Left renal cortex interstitium (tissue), 4 donors: ENCODE data around the gene RBMS1. TPM values are rescaled to one million over a fixed set of nuclear protein-coding genes. Genes with fewer than 3 reads are reported as not detected.
"Not testable (repeated sequence)": the region's sequence is repeated elsewhere in the genome, so short reads cannot be mapped to it uniquely, and the experiment has no call there.

Experiments used
- DNase-seq, 4 donors: peaks; one replicate each; pipeline ENCODE4 v3.0.0-alpha.2; 2013; ENCODE audit warnings: low read depth in 4 of 4, low spot score in 2 of 4, missing footprints in 1 of 4
- polyA plus RNA-seq, 4 donors: library from polyadenylated mRNA; unstranded; fragments of 120-200 nt; gene quantifications; one replicate each; pipeline ENCODE4 v1.2.1, GENCODE V29; 2013; ENCODE audit not compliant: insufficient read length in 4 of 4

RBMS1 gene
- polyA plus RNA-seq, 4 donors: 112 to 160 (median 133) TPM

DNA sequence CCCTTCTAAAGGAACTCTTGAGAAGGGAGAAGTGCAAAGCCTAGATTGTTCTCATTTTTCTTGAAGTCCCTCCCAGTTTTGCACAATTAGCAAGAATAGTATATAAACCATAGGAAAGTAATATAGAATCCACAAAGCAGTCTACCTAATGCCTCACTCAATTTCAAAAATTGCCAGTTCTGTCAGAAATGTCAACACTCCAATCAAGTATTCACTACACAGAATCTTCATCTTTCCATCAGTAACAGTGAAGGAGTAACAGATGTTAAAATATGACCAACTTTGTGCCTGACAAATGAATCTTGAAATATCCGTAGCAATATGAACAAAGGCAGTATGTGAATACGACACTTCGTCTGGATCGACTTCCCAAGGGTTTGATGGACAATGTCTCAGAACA, 56.3 kb downstream of the RBMS1 start:
- no peak for DNase-seq

DNA sequence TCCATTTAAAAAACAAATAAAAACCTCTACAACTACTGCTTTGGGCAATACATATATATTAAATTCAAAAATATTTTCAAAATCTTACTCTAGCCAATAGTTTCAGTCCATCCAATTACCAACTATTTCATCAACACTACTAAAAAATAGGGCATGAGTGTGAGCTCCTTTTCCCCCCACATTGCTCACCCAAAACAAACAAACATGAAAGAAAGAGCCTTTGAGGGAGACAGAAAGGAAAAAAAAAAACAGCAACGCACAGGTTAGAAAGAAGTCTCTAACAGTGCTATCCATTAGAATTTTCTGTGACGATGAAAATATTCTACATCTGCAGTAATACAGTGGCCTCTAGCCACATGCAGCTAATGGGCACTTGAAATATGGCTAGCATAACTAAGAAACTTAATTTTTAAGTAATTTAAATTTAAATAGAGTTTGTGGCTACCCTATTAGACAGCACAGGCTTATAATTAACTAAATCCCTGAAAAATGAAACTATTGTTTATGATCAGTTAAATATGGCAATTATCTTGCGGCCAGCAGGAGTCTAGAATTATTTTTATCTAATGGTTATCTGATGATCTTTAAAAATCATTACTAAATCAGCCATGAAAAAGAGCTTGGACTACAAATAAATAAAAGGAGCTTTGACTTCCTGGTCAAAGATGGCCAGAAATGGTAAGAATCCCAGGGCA, 59.2 kb downstream of the RBMS1 start:
- no peak for DNase-seq

DNA sequence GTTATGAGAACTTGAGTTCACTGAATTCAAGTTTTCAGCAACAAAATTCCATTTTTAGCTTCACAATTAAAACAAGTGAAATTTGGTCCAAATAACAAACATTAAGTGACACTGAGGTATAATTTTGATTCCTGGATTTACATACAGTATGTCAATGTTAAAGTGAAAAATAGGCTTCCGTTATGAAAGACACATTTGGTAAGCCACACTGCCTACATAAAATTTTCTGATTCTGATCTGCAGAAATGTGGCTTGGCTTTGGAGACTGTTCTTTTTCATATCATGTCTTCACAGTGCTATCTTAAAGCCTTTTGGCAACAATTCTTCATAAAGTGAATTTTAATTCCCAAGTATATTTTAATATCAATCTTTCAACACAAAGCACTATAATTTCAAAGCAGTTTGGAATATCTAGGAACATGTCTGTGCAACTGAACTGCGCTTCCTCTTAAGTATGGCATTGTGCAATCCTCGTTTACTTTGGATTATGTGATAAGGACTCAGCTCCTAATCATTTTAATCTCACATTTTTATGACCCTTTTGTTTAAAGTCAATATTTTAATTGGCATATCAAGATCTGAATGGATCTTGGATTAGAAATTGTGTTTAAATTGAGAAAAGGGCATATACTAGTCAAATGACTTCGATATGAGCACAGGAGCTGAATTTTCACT, 60.0 kb downstream of the RBMS1 start:
- DNase-seq: no peak

DNA sequence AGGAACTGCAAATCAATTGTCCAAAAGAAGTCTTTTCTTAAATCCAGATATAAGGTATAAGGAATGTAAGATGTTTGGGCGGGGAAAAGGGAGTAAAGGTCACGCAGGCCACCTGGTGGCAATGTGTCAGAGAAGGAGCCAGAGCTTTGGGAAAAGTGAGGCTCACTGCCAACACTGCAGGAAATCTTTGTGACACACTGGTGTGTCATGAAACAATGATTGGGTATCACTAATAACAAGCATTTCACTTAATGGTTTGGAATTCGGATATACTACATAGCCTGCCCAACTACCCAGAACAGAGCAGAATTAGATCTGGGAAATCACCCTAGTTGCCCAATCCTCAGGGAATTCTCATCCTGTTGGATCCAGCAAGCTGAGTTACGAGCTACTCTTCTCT, 61.0 kb downstream of the RBMS1 start:
- no peak for DNase-seq

DNA sequence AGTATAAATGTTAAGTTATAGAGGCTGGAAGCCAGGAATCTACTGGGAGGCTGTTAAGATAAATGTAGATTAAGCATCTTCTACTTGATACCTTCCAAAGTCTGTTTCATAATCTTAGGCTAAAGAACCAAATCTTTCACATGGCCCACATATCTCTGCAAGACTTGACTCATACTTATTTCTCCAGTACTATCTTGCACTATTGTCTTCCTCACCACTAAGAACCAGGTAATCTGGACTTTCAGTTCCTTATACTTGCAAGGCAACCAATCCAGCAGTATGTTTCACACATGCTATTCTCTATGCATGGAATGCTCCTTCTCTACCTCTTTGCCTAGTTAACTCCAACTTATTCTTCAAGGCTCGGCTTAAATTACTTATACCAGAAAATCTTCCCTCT, 62.2 kb downstream of the RBMS1 start:
- no peak for DNase-seq

DNA sequence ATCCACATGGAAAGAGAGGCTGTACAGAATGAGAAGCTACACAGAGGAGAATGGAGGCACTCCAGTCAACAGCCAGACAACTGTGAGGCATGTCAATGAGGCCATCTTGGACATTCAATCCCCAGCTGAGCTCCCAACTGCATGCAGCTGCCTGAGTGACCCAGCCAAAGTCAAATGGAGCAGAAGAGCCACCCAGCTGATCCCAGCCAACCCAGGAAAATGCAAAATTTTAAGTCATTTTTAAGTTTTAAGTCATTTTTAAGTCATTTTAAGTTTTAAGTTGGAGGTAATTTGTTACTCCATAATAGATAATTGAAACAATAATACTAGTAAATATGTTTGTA, 63.6 kb downstream of the RBMS1 start:
- DNase-seq: no peak

DNA sequence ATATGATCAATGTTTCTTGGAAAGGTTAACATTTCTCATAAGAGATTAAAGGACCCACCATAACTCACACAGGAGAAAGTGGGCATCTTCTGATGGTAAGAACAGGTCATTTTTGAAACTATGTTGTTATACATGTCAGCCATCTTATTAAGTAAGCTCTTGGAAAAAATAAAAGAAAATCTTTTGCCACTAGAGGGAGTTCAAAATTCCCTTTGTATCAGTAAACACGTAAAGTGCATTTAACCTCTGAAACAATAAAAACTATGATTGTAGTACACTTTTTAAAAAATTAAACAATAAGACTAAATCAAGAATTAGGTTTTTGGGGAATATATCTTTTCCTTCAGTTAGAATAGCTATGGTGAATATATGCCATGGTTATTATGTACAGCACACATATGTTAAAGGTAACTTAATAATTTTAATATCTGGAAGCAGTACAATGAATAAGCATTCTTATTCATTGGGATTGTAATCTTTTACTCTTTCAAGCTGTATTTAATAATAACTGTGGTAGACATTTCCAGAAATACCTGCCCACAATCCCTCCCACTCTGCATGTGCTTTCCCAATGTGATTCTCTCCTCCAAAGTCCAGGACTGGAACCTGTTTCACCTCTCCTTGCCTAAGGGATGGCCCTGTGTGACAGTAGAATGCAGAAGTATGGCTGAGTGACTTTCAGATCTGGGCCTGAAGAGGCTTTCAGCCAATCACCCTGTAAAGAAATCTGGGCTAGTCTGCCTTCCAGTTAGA, 64.2 kb downstream of the RBMS1 start:
- peak in 2 of 4 donors; percentile 48 to 50 for DNase-seq

DNA sequence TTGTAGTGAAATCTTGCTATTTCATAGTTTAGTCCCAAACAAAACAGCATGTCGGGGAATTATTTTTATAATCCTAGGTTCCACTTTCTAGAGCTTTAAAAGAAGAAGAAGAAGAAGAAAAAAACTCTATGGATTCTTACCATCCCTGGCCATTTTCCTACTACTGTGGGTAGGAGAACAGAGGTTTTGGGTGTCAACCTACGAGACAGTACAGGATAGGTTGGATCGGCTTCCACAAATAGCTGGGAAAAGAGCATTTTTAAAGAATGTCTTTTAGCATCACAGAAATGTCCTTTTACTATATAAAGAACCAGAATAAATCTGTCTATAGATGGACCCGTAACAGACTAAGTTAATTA, 65.2 kb downstream of the RBMS1 start:
- DNase-seq: no peak

DNA sequence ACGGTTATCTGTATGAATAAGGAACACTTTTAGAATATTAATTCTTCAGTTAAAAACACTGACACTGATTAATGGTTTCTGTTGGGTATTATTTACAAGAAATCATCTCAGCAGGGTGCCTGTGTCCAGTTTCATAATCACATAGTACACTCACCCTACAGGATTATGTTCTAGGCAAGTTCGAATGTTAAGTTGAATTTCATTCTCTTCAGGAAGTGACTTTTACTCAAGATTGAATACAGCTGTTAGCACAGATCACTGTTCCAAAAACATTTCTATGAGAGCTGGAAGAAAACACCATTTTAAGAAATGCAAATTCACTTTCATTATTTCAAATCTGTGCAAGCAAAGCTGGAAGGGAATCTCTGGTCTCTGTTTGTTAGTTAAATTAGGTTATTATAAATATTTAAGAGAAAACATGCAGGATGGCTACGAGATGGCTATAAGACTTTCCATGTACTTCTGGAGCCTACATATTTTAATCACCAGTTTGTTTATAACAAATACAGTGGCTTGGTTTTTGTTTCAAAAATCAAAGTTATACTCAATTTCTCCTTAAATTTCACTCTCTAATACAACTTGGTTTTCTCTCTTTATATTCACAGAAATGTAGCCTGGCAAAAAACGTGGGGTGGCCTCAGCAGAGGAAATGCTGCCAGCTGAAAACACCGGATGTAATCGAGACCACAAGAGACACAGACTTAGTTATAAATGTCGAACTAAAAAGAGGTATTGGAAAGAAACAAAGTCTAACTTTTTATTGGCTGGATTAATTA, 65.8 kb downstream of the RBMS1 start:
- peak in 2 of 4 donors; percentile 49 to 56 for DNase-seq

DNA sequence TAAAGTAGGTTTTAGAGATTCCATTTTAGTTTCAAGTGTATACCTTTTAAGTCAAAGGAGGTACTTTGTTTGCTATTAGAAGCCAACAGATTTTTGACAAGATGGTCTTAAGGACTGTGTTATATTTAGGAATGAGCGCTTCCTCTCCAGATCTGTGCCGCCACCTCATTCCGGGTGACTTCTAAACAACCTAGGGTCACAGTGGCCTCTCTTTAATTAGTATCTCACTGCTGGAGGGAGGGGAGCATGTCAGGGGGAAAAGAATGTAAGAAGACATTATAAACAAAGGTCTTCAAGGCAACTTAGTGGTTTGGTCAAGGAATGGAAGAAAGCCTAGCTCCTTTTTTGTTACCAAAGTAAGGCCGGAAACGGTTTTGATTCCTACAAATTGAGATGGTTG, 67.0 kb downstream of the RBMS1 start:
- DNase-seq: no peak

DNA sequence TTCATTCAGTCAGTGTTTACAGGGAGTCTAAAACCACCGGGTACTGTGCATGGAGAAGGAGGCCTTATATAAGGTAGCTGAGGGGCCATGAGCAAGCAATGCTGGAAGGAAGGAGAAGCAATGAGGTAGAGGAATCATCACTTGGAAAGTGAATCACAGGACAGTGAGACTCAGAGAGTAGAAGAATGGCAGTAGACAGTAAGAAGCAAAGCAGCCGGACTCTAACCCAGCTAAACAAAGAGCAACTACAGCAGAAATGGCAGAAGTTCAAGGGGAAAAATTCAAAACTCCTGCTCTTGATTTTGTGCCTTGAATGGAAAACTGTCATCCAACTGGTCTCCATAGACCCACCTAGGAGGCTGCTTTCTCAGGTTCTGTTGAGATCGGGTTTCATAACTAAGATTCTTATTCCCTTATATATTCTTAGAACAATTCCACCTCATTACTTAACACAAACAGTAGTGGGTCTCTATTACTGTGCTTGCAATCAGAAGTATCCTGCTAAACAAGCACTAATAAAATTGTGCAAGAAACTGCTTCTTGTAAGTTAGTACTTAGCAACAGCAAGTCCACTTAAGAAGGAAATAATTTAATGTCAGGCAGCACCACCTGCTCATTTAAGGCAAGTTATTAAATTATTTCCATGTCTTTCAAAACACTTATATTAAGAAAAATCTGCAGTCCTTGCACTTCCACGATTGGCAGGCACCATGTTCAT, 68.0 kb downstream of the RBMS1 start:
- DNase-seq: no peak

DNA sequence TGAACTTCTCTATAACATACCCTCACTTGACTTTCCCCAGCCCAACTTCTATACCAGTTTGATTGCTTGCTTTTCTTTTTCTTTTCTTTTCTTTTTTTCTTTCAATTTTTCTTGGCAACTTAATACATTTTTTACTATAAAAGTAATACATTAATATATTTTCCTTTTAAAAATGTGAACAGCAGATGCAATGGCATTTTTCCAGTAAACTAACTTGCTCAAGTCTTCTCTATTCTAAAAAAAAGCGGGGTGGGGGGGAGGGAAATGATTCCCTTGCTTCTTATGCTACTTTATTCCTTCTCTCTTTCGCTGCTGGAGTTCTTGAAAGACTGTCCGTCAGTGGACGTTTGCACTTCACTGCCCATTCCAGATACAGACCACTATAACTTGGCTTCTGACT, 70.5 kb downstream of the RBMS1 start:
- no peak for DNase-seq

DNA sequence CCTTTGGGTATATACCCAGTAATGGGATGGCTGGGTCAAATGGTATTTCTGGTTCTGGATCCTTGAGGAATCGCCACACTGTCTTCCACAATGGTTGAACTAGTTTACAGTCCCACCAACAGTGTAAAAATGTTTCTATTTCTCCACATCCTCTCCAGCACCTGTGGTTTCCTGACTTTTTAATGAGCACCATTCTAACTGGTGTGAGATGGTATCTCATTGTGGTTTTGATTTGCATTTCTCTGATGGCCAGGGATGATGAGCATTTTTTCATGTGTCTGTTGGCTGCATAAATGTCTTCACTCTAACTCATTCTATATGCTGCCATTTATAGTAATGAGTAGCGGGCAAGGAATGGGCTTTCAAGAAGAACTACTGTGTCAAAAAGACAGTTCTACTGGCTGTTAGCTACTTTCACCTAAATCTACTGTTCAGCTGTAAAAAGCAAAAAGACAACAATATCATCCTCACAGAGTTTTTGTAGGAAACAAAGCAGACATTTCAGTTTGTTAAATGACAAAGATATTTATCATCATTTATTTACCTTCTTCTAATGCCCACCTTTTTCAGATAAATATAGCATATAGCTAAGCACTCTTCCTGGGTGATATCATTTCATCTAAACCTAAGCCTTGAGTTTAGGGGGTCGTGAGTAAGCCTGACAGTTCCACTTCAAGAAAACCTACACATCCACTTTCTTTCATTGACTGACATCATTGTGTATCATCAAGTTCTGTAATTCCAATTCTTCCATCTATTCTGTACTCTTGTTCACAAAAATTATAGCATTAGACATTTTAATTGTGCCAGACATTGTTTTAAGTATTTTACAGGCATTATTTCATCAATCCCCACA, 71.7 kb downstream of the RBMS1 start:
- DNase-seq: not testable (repeated sequence)

DNA sequence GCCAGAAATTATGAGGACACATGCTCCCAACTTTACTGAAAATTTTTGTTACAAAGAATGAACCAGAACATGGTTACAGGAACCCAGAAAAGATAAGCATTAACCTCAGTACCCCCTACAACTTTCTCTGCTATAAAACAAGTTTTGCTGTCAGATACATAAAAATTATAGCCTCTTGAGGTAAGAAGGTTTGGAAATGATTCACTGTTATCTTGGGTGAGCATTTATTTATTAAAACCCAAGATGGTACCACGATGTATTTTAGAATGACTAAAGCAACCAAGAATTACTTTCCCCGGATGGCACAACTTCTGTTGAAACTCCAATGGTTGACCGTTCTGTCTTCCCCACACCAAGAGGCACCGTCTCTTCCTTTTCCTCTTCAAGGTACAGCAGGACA, 72.9 kb downstream of the RBMS1 start:
- no peak for DNase-seq

DNA sequence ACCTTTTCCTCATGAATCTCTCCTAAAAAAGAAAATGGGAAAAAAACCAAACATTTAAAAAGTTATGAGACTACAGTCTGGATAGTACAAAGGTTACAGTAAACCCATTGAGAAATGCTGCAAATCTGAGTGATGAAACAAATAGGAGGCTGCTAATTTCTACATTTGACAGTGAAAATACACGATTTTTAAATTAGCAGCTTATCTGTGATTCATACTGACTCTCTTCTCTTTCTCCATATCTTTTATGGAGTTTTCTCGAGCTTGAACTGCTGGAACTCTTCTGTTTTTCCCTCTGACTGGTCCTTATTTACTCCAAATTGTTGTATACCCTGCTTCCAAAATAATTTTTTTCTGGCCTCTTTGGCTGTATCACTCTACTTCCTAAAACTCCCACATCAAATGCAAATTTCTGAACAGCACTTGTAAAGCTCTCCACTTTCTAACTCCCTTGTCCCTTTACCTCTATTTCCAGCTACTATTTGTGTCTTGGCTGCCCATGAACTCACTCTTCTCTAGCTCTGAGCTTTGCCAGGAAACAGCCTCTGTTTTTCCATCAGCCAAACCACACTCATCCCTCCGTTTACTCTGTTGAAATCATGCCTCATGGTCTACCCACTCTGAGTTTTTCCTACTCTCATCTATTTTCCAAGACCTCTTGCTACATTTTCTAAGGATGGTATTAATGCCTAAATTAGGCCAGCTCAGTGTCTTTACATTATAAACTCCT, 73.7 kb downstream of the RBMS1 start:
- DNase-seq: no peak

DNA sequence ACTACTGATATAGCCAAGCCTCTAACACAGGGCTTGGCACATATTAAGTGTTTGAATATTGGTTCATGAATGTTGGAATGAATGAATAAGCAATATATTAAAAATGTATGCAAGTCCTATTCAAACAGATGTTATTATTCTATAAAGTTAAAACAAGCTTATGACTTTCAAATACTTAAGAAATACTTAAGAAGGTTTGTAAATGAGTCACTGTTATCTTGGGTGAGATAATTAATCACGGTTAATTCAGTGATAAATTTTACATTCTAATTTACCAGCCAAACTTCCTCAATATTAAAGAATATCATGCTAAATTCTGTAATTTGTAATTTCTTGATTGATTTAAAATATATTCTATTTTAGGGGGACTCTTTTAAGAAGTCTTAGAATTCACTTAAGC, 74.8 kb downstream of the RBMS1 start:
- DNase-seq: no peak

DNA sequence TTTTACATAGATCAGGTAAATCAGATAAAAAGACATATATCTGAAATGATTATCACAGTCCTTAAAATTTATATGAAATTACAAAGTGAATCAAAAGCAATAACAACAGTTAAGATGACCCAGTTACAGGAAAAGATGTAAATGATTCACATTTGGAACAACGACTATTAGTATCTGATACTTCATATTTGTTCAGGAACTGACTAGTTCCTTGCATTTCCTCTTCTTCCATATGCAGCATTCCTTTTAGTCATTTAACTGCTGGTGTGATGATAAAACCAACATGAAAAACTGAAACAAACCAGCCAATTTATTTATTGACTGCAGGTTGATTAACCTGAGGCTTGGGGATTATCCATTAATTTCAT, 75.2 kb downstream of the RBMS1 start:
- no peak for DNase-seq

DNA sequence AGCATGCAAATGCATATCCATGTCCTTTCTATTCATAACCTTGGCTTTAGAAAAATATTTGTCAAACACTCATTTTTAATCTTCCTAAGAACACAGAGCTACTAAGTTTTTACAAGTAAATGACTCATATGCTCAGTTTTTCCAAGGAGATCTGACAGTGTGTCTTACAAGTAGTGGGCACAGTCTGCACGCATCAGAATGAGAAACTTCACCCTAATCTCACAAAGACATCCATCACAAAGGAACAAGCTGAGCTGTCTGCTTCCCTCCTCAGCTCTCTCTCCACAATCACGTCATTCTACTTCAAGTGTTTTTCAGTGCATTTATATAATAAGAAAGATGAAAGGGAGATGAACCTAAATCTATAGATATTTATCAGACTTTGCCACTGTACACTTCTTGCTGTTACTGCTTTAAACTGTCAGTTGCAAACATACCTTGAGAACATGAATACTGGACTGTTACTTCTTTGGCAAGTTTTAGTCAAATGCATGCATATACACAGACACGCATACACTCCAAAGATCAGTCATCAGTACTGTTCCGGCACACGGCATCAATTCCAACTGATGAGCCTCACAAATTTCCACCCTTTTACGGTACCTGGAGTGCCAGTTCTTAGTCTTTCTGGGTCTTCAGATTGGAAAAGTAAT, 75.7 kb downstream of the RBMS1 start:
- no peak for DNase-seq

DNA sequence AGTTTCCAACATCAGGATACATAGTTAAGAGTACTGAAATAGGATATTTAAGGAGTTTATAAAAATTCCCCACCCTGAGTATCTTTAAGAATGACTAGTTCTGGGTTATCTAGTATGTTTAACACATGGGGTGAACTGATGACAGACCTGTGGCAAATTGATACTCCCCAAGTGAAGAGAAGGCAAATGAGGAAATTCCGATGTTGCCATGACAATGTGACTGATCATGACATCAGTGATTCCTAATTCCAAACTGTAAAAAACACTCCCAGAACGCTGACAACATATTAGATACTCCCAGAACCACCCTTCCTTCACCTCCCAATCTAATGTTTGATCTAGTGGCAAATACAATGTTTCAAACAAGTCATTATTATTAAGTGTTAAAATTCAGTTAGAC, 77.6 kb downstream of the RBMS1 start:
- no peak for DNase-seq
